BE2C (cell line): ENCODE data around the gene ATG2A.
A peak's percentile ranks its signal among the peaks of the same experiment; 100 is the strongest.
"Not testable (repeated sequence)": the region's sequence is repeated elsewhere in the genome, so short reads cannot be mapped to it uniquely, and the experiment has no call there.

Experiments
- DNase-seq: peaks from one replicate; pipeline ENCODE4 v3.0.0-alpha.2; 2020
- H3K27me3 ChIP-seq: fragments of 250-450 bp; sonication (Bioruptor Pico); 2 replicates; pipeline ENCODE4 v1.5.1; 2020; ENCODE audit warnings: mild to moderate bottlenecking
- H3K36me3 ChIP-seq: fragments of 250-450 bp; sonication (Bioruptor Pico); 2 replicates; pipeline ENCODE4 v1.5.1; 2020; ENCODE audit warnings: mild to moderate bottlenecking
- H3K4me1 ChIP-seq: fragments of 250-450 bp; sonication (Bioruptor Pico); 2 replicates; pipeline ENCODE4 v1.5.1; 2020
- H3K4me3 ChIP-seq: 2 replicates; pipeline ENCODE4 v1.5.1; 2011; ENCODE audit warnings: low read depth, low read length
- H3K9me3 ChIP-seq: fragments of 250-450 bp; sonication (Bioruptor Pico); 2 replicates; pipeline ENCODE4 v1.5.1; 2020
- CTCF ChIP-seq: IDR thresholded peaks from 2 replicates; pipeline ENCODE4 v1.5.1; 2012; ENCODE audit warnings: mild to moderate bottlenecking, low read depth, low read length

Gene ATG2A

GRCh38 chr11:64850979-64851567 lies 65.9 kb downstream of the ATG2A start:
- no peak for DNase-seq
- Histone ChIP-seq H3K27me3 (no peaks in the 10 kb centered on the region), H3K4me3 (no peak overlapping the region), H3K9me3 (no peaks in the 10 kb centered on the region), H3K36me3 (peaks cover 4% of the 10 kb centered on the region; the same call in 1 of the 2 replicates), H3K4me1 (peaks cover 13% of the 10 kb centered on the region)
- TF ChIP-seq CTCF, result no peak

GRCh38 chr11:64849598-64850356 lies 67.2 kb downstream of the ATG2A start:
- no peak for DNase-seq
- peaks cover 3% of the 10 kb centered on the region; the same call in 1 of the 2 replicates for H3K4me1 ChIP-seq

DNA sequence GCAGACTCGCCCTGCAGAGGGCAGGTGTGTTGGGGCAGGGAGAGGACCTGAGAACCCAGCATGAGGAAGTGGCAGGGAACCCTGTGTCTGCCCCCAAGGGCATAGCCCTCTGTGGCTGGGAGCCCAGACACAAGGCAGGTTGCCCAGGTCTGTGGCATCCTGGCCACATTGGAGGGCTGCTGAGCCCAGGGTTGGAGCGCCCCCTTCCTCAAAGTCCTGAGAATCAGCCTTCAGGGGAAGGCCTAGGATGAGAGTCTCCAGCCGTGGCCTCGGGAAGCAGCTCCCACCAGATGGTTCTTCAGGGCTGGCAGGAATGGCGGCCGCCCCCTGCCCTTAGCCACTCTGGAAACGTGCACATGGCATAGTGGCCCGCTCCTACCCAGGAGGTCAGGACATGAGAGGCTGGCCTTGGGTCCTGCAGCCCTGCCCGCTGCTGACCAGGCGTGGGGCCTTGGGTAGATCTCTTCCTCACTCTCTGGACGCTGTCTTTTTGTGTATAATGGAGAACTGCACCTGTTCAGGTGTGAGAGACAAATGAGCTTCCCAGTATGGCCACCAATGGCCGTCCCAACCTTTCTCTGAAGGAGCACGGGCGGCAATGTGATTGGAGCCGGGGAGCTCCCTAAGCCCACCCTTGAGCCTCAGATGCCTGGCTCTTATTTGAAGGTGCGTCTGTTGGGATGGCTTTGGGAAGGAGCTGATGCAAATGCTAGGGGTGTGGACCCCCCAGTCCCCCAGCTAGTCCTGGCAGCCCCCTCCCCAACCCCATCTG lies 68.0 kb downstream of the ATG2A start:
- Histone ChIP-seq H3K9me3 (no peaks in the 10 kb centered on the region), H3K4me3 (no peak overlapping the region), H3K4me1 (no peaks in the 10 kb centered on the region), H3K27me3 (no peaks in the 10 kb centered on the region), H3K36me3 (no peaks in the 10 kb centered on the region)
- DNase-seq, result no peak
- no peak for TF ChIP-seq CTCF

More at GRCh38 chr11:64849598-64850356, 67.2 kb downstream of the ATG2A start:
- no peak for TF ChIP-seq CTCF
- Histone ChIP-seq H3K27me3 (no peaks in the 10 kb centered on the region), H3K4me3 (no peak overlapping the region), H3K9me3 (no peaks in the 10 kb centered on the region), H3K36me3 (peaks cover 4% of the 10 kb centered on the region; the same call in 1 of the 2 replicates)

DNA sequence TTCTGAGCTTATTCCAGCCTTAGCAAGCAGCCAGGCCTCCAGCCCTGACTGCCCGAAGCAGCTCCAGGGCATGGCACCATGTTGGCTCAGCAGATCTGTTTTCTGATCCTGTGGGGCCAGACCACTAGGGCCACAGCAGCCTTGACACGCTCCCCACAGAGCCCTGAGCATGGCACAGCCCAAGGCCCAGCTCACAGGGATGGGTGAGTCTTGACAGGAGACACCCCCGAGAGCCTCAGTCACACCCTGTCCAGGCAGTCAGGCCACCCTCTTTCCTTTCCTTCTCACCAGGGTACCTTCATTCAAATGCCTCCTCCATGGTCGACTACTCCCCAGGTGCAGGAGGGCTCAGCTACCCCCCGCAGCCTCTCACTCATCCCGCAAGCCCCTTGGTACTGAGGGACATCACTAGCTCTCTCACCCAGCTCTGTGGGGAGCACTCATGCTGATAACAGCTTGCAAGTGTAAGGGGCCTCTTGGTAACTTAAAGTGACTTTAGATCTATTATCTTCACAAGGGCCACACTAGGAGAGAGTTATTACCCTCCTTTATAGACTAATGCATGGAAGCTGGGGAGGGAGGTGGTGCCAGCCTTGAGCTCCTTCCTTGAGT lies 68.7 kb downstream of the ATG2A start:
- no peaks in the 10 kb centered on the region for H3K36me3 ChIP-seq
- DNase-seq, result no peak
- no peaks in the 10 kb centered on the region for H3K9me3 ChIP-seq
- no peaks in the 10 kb centered on the region for H3K27me3 ChIP-seq
- no peaks in the 10 kb centered on the region for H3K4me1 ChIP-seq
- no peak for TF ChIP-seq CTCF
- no peak overlapping the region for H3K4me3 ChIP-seq

GRCh38 chr11:64846998-64847666 lies 69.9 kb downstream of the ATG2A start:
- Histone ChIP-seq H3K4me1 (no peaks in the 10 kb centered on the region), H3K4me3 (no peak overlapping the region), H3K27me3 (no peaks in the 10 kb centered on the region), H3K36me3 (no peaks in the 10 kb centered on the region), H3K9me3 (no peaks in the 10 kb centered on the region)
- TF ChIP-seq CTCF, result peak; percentile 78
- DNase-seq, result peak; percentile 92

- not testable (repeated sequence) for H3K27me3 ChIP-seq, H3K4me1 ChIP-seq
Observed at GRCh38 chr11:64845776-64846129, 71.3 kb downstream of the ATG2A start.

More at GRCh38 chr11:64845776-64846129, 71.3 kb downstream of the ATG2A start:
- not testable (repeated sequence) for H3K4me3 ChIP-seq, H3K9me3 ChIP-seq, DNase-seq, H3K36me3 ChIP-seq
